ENCODE measurements around the gene TEP1. TPM values are rescaled to one million over a fixed set of nuclear protein-coding genes. Genes with fewer than 3 reads are reported as not detected.
A peak's percentile ranks its signal among the peaks of the same experiment; 100 is the strongest.

The TEP1 gene
- total and polyA plus RNA-seq, 8 donors, result 9.3 to 190 (median 19.0) TPM

DNA sequence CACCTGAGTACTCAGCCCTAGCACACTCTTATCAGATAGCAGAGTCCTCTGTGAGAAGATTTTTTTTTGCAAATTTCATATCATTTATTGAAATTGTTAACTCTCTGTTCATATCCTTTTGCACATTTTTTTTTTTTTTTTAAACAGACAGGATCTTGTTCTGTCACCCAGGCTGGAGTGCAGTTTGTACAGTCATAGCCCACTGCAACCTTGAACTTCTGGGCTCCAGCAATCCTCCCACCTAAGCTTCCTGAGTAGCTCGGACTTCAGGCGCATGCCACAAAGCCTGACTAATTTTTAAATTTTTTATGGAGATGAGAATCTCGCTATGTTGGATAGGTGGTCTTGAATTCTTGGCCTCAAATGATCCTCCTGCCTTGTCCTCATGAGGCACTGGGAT is 65.6 kb downstream of the TEP1 start:
- Histone ChIP-seq H3K27ac (no peak overlapping the region), H3K4me1 (peaks cover 5 to 17% (median 11%) of the 10 kb centered on the region in 4 donors), H3K4me3 (no peak overlapping the region), H3K27me3 (no peaks in the 10 kb centered on the region), H3K9me3 (no peaks in the 10 kb centered on the region), H3K36me3 (peaks cover 17 to 79% (median 73%) of the 10 kb centered on the region in 4 donors)
- DNase-seq, result no peak
- TF ChIP-seq EP300 (IDR thresholded peaks at IDR 0.05), result no peak
- TF ChIP-seq POLR2AphosphoS5 (IDR thresholded peaks at IDR 0.05), result no peak
- TF ChIP-seq, protein P1, sequence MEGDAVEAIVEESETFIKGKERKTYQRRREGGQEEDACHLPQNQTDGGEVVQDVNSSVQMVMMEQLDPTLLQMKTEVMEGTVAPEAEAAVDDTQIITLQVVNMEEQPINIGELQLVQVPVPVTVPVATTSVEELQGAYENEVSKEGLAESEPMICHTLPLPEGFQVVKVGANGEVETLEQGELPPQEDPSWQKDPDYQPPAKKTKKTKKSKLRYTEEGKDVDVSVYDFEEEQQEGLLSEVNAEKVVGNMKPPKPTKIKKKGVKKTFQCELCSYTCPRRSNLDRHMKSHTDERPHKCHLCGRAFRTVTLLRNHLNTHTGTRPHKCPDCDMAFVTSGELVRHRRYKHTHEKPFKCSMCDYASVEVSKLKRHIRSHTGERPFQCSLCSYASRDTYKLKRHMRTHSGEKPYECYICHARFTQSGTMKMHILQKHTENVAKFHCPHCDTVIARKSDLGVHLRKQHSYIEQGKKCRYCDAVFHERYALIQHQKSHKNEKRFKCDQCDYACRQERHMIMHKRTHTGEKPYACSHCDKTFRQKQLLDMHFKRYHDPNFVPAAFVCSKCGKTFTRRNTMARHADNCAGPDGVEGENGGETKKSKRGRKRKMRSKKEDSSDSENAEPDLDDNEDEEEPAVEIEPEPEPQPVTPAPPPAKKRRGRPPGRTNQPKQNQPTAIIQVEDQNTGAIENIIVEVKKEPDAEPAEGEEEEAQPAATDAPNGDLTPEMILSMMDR (IDR thresholded peaks at IDR 0.05), result no peak
- no peak for TF ChIP-seq POLR2A (IDR thresholded peaks at IDR 0.05)
- 93 to 99% (median 95%) methylated on average over 3 of the region's 3 CpGs for WGBS, 5 donors
- intact Hi-C loops (cut with DNase I; ENCODE audit: low total_unique reads), result no loop called here

DNA sequence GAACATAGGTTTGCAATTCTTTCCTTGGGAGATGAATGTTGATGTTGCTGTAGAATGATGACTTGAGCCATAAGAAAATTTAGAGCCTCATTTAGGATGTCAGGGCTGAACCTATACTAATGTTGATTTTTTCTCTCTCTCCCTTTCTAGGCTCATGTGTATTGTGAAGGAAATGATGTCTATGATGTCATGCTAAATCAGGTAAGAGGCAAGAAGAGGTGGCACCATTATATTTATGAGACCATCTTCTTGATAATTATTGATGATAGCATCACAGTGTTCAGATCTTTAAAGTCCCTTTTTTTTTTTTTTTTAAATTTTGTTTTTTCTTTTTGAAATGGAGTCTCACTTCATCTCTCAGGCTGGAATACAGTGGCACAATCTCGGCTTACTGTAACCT is 66.6 kb downstream of the TEP1 start:
- WGBS, 5 donors, result 88 to 100% (median 94%) methylated on average over 1 of the region's 1 CpG
- Histone ChIP-seq H3K4me3 (no peak overlapping the region), H3K9me3 (no peaks in the 10 kb centered on the region), H3K4me1 (peaks cover 5 to 20% (median 11%) of the 10 kb centered on the region in 4 donors), H3K27me3 (no peaks in the 10 kb centered on the region), H3K27ac (no peak overlapping the region), H3K36me3 (peaks cover 12 to 69% (median 63%) of the 10 kb centered on the region in 4 donors)
- TF ChIP-seq POLR2AphosphoS5 (IDR thresholded peaks at IDR 0.05) (no peak), POLR2A (IDR thresholded peaks at IDR 0.05) (no peak), EP300 (IDR thresholded peaks at IDR 0.05) (no peak)
- TF ChIP-seq, protein P1 (IDR thresholded peaks at IDR 0.05), result no peak
- DNase-seq, result no peak
- intact Hi-C loops (cut with DNase I; ENCODE audit: low total_unique reads), result no loop called here

DNA sequence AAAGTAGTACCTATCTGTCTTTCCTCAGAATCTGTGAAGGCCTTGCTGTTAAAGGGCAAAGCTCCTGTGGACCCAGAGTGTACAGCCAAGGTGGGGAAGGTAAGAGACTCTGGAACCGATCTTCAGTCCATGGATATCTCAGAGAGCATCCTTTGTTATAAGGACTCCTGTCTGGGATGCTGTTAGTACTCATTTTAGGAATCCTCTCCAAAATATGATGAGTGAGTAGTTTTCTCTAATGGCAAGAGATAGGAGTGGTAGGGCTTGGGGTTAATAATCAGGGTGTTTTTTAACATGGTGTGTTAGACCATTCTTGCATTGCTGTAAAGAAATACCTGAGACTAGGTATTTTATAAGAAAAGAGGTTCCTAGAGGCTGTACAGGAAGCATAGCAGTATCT is 67.9 kb downstream of the TEP1 start:
- Histone ChIP-seq H3K36me3 (peaks cover 9 to 56% (median 50%) of the 10 kb centered on the region in 4 donors), H3K9me3 (no peaks in the 10 kb centered on the region), H3K27ac (no peak overlapping the region), H3K4me3 (no peak overlapping the region), H3K27me3 (no peaks in the 10 kb centered on the region), H3K4me1 (peaks cover 5 to 22% (median 11%) of the 10 kb centered on the region in 4 donors)
- whole genome bisulfite sequencing, 5 donors, result 91 to 95% (median 94%) methylated on average over 1 of the region's 1 CpG
- DNase-seq, result no peak
- TF ChIP-seq, protein P1 (IDR thresholded peaks at IDR 0.05), result no peak
- TF ChIP-seq EP300 (IDR thresholded peaks at IDR 0.05), result no peak
- TF ChIP-seq POLR2A (IDR thresholded peaks at IDR 0.05), result no peak
- TF ChIP-seq POLR2AphosphoS5 (IDR thresholded peaks at IDR 0.05), result no peak
- intact Hi-C loops (cut with DNase I; ENCODE audit: low total_unique reads), result no loop called here

DNA sequence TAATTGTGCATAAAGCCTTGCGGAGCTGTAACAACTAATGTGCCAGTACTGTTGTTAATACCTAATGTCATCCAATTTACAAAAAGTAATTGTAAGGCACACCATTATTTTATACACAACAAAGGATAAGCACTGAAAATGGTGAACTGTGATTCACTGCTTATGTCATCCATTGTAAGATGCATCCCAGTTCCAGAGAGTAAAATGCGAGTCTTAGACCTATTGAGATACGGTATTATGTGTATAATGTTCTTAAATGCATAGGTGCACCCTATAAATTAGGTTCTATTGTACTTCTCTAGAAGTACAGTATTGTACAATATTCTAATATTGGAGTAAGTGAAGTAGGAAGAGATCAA is 69.5 kb downstream of the TEP1 start:
- TF ChIP-seq POLR2AphosphoS5 (IDR thresholded peaks at IDR 0.05), result no peak
- no peak for TF ChIP-seq EP300 (IDR thresholded peaks at IDR 0.05)
- Histone ChIP-seq H3K27me3 (no peaks in the 10 kb centered on the region), H3K36me3 (peaks cover 9 to 40% (median 35%) of the 10 kb centered on the region in 4 donors), H3K4me1 (peaks cover 5 to 22% (median 11%) of the 10 kb centered on the region in 4 donors), H3K4me3 (peak overlapping the region; percentile 58 to 72 (median 66)), H3K9me3 (no peaks in the 10 kb centered on the region), H3K27ac (peak overlapping the region; percentile 71 to 96 (median 91))
- intact Hi-C loops (cut with DNase I; ENCODE audit: low total_unique reads), result no loop called here
- WGBS, 5 donors, result 0 to 2% (median 1%) methylated on average over 3 of the region's 3 CpGs
- peak in 1 of 2 donors; percentile 57 for DNase-seq

DNA sequence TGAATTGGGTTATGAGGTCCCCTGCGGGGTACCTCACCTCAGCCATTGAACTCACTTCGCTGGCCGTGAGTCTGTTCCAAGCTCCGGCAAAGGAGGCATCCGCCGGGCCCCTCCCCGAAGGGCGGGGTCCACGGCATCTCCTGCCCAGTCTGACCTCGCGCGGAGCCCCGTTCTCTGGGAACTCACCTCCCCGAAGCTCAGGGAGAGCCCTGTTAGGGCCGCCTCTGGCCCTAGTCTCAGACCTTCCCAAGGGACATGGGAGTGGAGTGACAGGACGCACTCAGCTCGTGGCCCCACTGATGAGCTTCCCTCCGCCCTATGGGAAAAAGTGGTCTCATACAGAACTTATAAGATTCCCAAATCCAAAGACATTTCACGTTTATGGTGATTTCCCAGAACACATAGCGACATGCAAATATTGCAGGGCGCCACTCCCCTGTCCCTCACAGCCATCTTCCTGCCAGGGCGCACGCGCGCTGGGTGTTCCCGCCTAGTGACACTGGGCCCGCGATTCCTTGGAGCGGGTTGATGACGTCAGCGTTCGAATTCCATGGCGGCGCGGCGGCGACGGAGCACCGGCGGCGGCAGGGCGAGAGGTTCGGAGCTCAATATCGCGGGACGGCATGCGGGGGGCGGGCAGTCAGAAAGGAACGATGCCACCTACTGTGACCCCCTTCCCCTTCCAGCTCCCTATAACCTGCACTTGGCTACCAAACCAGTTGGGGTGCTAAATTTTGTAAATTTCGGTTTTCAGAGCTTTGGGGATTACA is 70.0 kb downstream of the TEP1 start, which contains the start of gene PARP2:
TSS of gene PARP2 (plus strand) at position 544 of the 770 bp plus-strand sequence. CDS start at position 551, 7 bp downstream.
- TF ChIP-seq, protein P1 (IDR thresholded peaks at IDR 0.05), result no peak
- no peak for TF ChIP-seq EP300 (IDR thresholded peaks at IDR 0.05)
- peak; percentile 96 to 99 (median 98) for TF ChIP-seq POLR2AphosphoS5 (IDR thresholded peaks at IDR 0.05)
- peak in 1 of 4 donors; percentile 49 for TF ChIP-seq POLR2A (IDR thresholded peaks at IDR 0.05)
- Histone ChIP-seq H3K4me1 (peaks cover 5 to 22% (median 11%) of the 10 kb centered on the region in 4 donors), H3K4me3 (peak within 1 kb of the TSS; percentile 58 to 72 (median 66)), H3K27ac (peak within 1 kb of the TSS; percentile 86 to 96 (median 91)), H3K9me3 (no peaks in the 10 kb centered on the region), H3K36me3 (peaks cover 8 to 35% (median 29%) of the 10 kb centered on the region in 4 donors), H3K27me3 (no peaks in the 10 kb centered on the region)
- WGBS, 5 donors, result 0% methylated on average over 31 to 50 of the region's 50 CpGs
- DNase-seq, result peak; percentile 95 to 99
- intact Hi-C loops (cut with DNase I; ENCODE audit: low total_unique reads), result no loop called here
